WERI-Rb-1 (cell line): ENCODE measurements around the gene AIRE.
A peak's percentile ranks its signal among the peaks of the same experiment; 100 is the strongest.

Experiments used
- DNase-seq: peaks from one replicate; pipeline ENCODE4 v3.0.0-alpha.2; 2020
- H3K27ac ChIP-seq: fragments of 250-450 bp; sonication (Bioruptor Pico); 2 replicates; pipeline ENCODE4 v1.5.1; 2020; ENCODE audit warnings: mild to moderate bottlenecking, moderate library complexity
- H3K27me3 ChIP-seq: fragments of 250-450 bp; sonication (Bioruptor Pico); 2 replicates; pipeline ENCODE4 v1.5.1; 2021; ENCODE audit warnings: mild to moderate bottlenecking, low read depth, moderate library complexity; ENCODE audit not compliant: insufficient read depth, severe bottlenecking
- H3K36me3 ChIP-seq: fragments of 250-450 bp; sonication (Bioruptor Pico); 2 replicates; pipeline ENCODE4 v1.5.1; 2020; ENCODE audit warnings: mild to moderate bottlenecking, moderate library complexity
- H3K4me3 ChIP-seq: 2 replicates; pipeline ENCODE4 v1.5.1; 2011; ENCODE audit warnings: low read depth, mild to moderate bottlenecking, control low read depth, low read length
- H3K9me3 ChIP-seq: fragments of 250-450 bp; sonication (Bioruptor Pico); 2 replicates; pipeline ENCODE4 v1.5.1; 2021; ENCODE audit warnings: mild to moderate bottlenecking, moderate library complexity; ENCODE audit not compliant: severe bottlenecking
- TF ChIP-seq, protein P1 (sequence below): IDR thresholded peaks from 2 replicates; pipeline ENCODE4 v1.5.1; 2011; ENCODE audit warnings: low read depth, mild to moderate bottlenecking, control low read depth, inconsistent platforms, low read length

Gene AIRE

DNA sequence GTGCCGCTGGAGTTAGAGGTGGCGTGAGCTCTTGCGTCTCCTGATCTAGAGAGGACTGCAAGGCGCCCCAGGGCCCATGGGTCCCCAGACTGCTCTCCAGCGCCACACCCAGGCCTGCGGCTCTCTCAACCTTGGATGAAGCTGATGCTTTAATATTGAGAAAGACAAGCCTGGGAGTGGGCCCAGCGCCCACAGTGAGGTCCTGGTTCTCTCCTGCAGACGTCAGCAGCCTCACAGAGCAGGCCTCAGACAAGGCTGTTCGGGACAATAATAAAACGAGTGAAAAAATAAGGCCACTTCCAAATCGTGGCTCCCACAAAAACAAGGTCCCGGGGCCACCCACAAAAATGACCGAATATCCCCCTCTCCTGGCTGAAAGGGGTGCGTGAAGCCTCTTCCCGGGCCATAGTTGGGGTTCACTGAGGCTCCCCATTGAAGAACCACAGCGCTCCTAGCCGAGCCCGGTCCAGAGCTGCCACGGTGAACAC lies 18.0 kb upstream of the AIRE start:
- no peaks in the 10 kb centered on the region for H3K27me3 ChIP-seq

GRCh38 chr21:44269090-44269489 lies 16.6 kb upstream of the AIRE start:
- H3K9me3 ChIP-seq, result no peaks in the 10 kb centered on the region
- DNase-seq, result no peak
- H3K27ac ChIP-seq, result no peak overlapping the region
- TF ChIP-seq, protein P1, sequence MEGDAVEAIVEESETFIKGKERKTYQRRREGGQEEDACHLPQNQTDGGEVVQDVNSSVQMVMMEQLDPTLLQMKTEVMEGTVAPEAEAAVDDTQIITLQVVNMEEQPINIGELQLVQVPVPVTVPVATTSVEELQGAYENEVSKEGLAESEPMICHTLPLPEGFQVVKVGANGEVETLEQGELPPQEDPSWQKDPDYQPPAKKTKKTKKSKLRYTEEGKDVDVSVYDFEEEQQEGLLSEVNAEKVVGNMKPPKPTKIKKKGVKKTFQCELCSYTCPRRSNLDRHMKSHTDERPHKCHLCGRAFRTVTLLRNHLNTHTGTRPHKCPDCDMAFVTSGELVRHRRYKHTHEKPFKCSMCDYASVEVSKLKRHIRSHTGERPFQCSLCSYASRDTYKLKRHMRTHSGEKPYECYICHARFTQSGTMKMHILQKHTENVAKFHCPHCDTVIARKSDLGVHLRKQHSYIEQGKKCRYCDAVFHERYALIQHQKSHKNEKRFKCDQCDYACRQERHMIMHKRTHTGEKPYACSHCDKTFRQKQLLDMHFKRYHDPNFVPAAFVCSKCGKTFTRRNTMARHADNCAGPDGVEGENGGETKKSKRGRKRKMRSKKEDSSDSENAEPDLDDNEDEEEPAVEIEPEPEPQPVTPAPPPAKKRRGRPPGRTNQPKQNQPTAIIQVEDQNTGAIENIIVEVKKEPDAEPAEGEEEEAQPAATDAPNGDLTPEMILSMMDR, result no peak
- no peaks in the 10 kb centered on the region for H3K36me3 ChIP-seq
- H3K27me3 ChIP-seq, result no peaks in the 10 kb centered on the region
- no peak overlapping the region for H3K4me3 ChIP-seq

More for the DNA sequence above, 18.0 kb upstream of the AIRE start:
- Histone ChIP-seq H3K27ac (no peak overlapping the region), H3K4me3 (no peak overlapping the region), H3K36me3 (no peaks in the 10 kb centered on the region), H3K9me3 (no peaks in the 10 kb centered on the region)
- peak; percentile 71 for DNase-seq
- TF ChIP-seq, protein P1, result peak; percentile 59

DNA sequence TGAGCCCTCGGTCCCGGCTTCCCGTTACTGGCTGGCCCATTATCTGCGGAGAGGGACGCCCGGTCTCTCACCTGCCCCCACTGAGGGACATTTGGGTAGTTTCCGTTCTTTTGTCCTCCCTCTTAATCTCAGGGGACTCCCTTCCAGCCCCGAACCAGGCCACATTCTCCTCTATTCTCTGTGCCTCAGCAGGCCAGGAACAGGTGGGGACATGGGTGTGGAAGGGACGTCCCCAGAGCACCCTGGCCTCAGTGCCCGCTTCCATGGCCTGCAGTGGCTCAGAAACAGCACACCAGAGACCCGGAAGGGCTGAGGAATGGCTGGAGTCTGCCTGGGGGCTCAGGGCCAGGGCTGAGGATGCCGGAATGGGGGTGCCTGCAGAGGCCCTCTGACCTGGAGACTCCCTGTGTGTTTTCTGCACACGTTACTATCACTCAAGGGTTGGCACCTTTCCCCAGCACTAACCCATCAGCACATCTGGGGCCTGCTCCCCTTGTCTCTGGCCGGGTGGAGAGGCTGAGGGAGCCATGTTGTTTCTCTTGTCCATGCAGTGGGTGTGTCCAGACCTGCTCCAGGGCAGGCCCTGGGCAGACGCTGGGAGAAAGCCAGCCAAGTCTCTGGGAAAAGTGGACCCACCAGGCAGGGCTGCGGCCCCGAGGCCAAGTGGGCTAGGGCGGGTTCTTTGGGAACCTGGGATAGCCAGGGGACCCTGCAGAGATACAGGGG lies 14.0 kb upstream of the AIRE start:
- DNase-seq, result no peak
- TF ChIP-seq, protein P1, result no peak
- Histone ChIP-seq H3K36me3 (no peaks in the 10 kb centered on the region), H3K4me3 (no peak overlapping the region), H3K27me3 (no peaks in the 10 kb centered on the region), H3K9me3 (peaks cover 4% of the 10 kb centered on the region), H3K27ac (no peak overlapping the region)

DNA sequence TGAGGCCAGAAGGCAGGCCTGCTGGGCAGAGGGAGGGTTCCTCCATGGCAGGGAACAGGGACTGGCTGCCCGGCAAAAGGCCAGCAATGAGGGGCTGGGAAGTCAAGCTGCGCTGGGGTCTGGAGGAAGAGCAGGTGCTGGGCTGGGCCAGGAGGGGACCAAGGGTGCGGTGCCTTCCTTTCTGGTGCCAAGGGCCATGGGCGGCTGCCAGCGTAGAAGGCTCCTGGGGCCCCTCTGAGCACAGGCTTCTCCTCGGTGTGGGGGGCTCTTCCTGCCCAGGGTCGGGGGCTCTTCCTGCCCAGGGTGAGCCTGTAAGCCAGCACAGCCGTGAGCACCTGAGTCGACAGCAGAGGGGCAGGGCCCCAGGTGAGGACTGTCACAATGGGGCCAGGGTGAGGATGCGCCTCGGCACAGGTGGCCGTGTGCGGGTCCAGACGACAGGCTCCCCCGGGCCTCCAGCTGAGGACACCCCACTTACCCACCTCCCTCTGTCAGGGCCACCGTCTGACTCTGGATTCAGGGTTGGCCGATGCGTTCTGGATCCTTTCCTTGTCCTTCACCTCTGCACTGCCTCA lies 13.3 kb upstream of the AIRE start:
- Histone ChIP-seq H3K4me3 (no peak overlapping the region), H3K9me3 (peaks cover 4% of the 10 kb centered on the region), H3K27ac (no peak overlapping the region), H3K36me3 (no peaks in the 10 kb centered on the region), H3K27me3 (no peaks in the 10 kb centered on the region)
- DNase-seq, result no peak
- TF ChIP-seq, protein P1, result no peak

GRCh38 chr21:44273046-44273445 lies 12.6 kb upstream of the AIRE start:
- peaks cover 4% of the 10 kb centered on the region for H3K9me3 ChIP-seq
- H3K27me3 ChIP-seq, result no peaks in the 10 kb centered on the region
- TF ChIP-seq, protein P1, result no peak
- no peak overlapping the region for H3K27ac ChIP-seq
- no peaks in the 10 kb centered on the region for H3K36me3 ChIP-seq
- DNase-seq, result no peak
- H3K4me3 ChIP-seq, result no peak overlapping the region

DNA sequence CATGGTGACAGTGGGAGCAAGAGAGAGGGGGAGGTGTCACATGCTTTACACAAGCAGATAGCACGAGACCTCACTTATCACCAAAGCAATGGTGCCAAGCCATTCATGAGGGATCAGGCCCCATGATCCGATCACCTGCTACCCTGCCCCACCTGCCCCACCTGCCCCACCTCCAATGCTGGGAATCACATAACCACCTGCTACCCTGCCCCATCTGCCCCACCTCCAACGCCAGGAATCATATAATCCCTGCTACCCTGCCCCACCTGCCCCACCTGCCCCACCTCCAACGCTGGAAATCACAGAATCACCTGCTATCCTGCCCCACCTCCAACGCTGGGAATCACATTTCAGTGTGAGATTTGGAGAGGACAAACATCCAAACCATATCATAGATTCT lies 10.6 kb upstream of the AIRE start:
- no peak overlapping the region for H3K4me3 ChIP-seq
- TF ChIP-seq, protein P1, result no peak
- no peak overlapping the region for H3K27ac ChIP-seq
- no peak for DNase-seq
- peaks cover 4% of the 10 kb centered on the region for H3K9me3 ChIP-seq
- no peaks in the 10 kb centered on the region for H3K36me3 ChIP-seq
- H3K27me3 ChIP-seq, result no peaks in the 10 kb centered on the region
